NCI-H526 (cell line): Measurements from ENCODE around the gene BID.

Experiments used
- DNase-seq, 2 experiments: peaks; one replicate each; lab custom pipeline; 2025; lab: John Stamatoyannopoulos, UW

The BID gene

DNA sequence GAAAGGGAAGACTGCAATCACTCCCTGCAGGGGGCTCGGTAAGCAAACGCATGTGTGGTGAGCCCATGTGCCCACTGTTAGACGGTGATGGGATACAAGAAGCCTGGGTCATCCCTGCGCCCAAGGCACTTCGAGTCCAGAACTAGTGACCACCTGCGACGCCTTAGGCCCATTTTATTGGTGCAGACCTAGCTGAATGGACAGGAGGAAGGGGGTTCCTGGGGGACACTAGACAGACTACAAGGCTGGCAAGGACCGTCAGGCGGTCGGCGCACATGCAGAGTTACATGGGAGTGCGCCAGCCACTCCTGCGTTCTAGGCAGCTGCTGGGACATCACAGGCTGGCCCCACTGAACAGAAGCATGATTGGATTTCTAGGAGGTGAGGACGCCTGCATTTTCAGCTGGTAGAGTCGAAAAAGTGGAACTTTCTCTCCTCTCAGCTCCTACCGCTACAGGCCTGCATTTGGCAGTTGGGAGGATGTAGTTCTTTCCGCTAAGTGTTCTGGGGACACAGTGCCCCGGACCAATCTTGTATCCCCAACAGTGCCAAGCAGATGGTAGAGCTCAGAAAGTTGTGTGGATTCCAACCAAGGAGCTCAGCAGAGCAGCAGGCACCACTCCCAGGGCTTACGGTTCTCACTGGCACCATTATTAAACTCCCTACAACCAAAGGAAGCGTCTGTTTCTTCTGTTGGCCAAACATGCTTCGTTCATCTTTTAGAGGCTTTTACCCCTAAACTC lies 35.7 kb downstream of the BID start:
- DNase-seq = no peak

DNA sequence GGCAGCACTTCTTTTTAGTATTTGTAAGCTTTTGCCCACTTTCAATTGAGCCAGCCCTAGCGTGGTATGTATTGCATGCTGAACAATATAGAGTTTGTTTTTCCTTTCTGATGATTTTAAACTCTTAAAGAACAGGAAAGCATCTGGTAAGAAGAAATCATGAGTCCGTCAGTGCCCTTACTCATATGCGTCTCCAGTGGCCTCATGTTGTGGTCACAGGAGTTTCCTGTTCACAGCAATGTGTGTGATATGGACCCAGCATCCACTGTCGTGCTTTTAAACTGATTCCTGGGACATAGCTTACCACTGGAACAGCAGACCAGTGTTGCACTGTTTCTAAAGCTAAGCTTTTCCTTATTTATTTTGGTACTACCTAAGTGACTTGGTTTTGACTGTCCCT lies 40.1 kb downstream of the BID start:
- DNase-seq = no peak

GRCh38 chr22:17733466-17733865 lies 40.8 kb downstream of the BID start:
- no peak for DNase-seq

DNA sequence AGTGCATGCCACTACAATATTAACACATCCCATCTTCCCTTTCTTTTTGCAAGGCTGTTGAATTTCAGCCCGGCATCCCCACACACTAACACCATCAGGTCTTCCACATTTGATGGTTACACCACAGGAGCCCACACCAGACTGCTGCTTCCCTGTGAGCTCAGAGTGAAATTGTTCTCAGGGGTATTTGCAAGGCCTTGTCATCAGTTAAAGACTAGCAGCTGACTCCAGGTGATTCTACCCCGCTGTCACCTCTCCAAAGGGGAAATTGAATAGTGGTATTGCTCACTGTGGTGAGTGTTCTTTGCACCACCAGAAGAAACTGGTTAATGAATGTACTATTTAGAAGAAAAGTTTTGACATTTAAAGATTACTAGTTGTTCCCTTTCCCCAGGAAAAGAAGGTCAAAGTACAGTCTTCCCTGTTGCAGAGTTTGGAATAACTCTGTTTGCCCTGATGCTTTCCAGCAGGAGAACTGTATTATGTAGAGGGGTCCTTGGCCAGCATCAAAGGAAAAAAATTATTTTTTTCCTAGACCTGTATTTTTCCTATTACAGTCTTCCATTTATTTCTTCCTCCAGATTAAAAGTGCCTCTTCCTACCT lies 41.9 kb downstream of the BID start:
- no peak for DNase-seq

DNA sequence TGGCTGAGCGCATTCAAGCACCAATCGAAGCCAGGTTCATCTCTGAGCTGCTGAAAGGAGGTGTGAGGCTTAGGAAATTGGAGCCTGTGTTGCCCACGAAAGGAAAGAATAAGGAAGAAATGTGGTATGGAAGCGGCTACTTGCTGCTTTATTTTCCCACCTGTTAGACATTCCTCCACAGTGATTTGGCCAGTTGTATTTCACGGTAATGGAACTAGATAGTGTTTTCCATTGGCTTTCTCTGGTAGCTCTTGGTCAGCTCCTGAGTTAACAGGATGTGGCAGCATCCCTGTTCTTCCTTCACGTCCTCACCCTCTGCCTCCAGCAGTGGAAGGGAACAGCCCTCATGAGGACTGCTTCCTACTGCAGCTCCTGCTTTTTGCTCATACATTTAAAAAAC lies 44.7 kb downstream of the BID start:
- DNase-seq = no peak

DNA sequence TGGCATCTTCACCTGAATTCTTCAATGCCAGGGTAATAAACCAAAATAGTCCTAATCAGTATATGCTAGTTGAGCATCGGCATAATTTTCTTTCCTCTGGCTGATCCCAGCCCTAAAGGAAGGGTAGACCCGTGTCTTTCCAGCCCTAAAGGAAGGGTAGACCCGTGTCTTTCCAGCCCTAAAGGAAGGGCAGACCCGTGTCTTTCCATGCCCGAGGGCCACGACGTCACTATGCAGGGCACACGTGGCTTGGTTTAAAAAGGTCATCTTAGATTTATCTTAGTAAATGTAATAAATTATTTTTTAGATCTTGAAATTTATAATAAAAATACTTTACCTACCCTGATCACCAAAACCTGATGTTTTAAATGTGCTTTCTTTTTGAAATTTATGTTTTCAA lies 45.5 kb downstream of the BID start:
- DNase-seq = no peak

DNA sequence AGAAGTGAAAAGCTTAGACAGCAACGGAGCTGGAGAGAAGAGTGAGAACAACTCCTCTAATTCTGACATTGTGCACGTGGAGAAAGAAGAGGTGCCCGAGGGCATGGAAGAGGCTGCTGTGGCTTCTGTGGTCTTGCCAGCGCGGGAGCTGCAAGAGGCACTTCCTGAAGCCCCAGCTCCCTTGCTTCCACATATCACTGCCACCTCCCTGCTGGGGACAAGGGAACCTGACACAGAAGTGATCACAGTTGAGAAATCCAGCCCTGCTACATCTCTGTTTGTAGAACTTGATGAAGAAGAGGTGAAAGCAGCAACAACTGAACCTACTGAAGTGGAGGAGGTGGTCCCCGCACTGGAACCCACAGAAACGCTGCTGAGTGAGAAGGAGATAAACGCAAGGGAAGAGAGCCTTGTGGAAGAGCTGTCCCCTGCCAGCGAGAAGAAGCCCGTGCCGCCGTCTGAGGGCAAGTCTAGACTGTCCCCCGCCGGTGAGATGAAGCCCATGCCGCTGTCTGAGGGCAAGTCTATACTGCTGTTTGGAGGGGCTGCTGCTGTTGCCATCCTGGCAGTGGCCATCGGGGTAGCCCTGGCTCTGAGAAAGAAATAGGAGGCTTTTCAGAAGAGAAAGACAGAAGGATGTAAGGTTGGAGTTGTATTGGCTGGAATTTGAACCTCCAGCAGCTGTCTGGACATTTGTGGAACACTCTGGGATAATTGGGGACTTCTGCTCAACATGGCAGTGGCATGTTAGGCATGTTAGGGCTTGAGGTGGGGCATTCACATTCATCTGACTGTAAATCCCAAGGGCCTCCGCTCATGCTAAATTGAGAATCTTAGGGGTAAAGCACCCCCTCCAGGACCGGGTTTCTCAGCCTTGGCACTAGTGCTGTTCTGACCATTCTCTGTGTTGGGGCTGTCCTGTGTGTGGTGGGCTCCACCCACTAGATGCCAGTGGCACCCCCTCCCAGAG lies 47.1 kb downstream of the BID start:
- DNase-seq = no peak

- DNase-seq = no peak
These were observed 48.0 kb downstream of the BID start for GRCh38 chr22:17726006-17726927.

DNA sequence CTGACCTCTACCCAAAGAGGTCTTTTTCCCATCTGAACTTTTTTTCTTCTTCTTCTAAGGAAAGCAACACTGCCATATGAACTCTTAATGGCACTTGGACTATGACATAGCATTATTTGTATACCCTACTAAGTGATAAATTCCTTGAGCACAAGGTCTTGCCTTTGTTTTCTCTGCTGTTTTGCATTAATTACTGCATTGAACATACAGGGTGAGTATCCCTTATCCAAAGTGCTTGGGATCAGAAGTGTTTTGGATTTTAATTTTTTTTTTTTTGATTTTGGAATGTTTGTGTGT lies 48.8 kb downstream of the BID start:
- DNase-seq = no peak

DNA sequence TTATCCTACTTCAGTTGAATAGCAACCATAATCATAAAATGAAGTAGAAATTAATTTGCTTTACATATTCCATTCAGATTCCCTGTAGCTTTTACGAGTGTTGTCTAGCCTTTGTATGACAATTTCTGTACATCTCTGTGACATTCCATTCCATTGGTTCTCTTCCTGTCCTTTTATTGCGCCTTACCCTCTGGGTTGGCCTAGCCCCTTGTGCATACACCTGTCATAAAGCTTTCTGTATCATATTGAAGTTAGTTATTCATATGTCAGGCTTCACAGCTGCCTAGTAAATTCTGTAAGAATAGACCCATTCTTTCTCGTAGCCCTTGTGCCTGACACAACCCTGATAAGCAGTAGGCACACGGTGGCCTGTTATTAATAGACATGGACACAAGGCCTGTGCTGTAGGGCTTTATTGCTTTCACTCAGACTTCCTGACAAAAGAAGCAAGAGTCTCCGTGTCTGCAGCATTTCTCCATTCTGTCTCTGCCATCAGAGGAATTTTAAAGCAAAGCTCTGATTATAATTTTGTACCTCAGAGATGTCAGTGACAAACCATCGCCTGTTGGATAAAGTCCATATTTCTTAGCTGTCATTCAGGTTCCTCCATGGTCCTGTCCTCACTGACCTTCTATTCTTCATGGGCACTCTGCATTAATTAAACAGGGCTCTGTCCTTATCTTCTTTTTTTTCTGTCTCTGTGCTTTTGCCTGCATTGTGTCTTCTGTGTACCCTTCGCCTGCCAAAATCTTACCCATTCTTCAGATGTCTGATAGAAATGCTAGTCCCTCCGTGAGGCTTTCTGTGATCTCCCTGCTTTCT lies 49.4 kb downstream of the BID start:
- DNase-seq = no peak

DNA sequence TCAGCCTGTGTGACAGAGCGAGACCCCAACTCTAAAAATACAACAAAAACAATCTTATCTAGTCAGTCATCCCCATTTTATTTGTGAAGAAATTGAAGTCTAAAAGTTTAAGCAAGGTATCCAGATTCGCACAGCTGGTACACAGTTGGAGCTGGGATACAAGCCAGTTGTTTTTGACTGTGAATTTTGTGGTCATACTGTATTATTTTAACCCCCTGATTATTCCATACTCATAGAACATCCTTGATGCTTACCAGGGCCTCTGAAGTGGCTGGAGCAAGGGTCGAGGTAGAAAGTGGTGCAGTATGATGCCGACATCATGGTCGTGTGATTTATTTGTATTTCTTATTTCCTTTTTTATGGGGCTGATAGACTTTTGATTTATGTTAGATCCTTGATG lies 50.0 kb downstream of the BID start:
- no peak for DNase-seq

GRCh38 chr22:17719911-17720310 lies 54.4 kb downstream of the BID start:
- no peak for DNase-seq

DNA sequence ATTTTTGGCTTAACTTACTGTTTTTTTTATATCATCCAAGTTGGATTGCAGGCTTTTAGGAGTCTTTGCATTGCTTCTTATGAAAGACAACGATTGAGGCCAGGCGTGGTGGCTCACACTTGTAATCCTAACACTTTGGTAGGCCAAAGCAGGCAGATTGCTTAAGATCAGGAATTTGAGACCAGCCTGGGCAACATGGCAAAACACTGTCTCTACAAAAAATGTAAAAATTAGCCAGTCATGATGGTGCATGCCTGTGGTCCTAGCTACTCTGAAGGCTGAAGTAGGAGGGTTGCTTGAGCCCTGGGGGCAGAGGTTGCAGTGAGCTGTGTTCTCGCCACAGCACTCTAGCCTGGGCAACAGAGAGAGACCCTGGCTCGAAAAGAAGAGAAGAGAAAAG lies 56.6 kb downstream of the BID start:
- no peak for DNase-seq

DNA sequence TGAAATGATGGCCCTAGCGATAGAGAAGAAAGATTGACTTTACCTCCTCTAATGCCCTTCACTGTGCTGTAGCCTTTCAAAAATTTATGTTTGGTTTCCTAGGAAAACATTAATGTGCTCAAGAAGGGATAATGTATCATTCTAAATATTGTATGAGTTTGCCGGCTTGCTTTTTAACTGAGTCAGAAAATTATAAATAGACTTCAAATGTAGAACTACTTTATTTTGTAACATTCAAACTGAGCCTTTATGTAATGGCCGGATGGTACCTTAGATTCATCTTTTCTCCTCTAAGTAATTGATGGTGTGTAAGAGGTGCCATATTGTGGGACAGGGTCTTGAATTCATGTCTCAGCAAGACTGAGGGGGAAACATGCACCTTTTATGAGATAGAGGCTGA lies 57.7 kb downstream of the BID start:
- no peak for DNase-seq

DNA sequence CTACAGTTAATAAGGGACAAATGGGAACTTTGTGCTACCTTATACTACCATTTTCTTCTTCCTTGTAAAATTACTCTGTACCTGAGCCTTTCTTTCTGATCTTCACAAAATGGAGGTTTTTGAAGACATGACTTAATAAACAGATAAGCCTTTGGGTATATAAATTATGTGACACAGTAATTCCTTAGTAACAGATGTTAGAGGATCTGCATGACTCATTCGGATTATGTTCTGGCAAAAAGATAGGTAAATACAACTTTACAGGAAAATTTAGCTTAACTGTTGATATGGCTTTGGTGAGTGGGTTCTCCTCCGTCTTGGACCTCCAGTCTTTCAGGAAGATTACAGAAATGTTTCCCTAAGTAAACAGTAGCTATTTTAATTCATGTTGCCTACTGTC lies 61.8 kb downstream of the BID start:
- DNase-seq = no peak

- DNase-seq = no peak
These were observed 64.2 kb downstream of the BID start for GRCh38 chr22:17710023-17710422.

DNA sequence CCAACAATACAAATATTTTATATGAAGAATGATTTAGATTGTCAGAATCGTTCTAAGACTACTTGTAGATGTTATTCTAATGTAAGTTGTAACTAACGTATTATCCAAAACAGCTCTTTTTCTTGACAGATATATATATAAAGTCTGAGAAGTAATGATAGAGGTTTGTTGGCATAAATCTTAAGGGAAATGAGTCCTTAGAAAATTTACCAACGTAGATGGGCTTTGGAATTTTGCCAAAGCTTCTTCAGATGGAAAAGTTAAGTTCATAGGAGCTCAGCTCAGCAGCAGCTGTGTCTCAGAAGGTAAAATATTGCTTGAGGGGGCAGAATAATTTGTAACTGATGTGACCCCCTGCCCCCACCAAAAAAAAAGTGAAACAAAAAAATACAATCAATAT lies 66.7 kb downstream of the BID start:
- DNase-seq = no peak

DNA sequence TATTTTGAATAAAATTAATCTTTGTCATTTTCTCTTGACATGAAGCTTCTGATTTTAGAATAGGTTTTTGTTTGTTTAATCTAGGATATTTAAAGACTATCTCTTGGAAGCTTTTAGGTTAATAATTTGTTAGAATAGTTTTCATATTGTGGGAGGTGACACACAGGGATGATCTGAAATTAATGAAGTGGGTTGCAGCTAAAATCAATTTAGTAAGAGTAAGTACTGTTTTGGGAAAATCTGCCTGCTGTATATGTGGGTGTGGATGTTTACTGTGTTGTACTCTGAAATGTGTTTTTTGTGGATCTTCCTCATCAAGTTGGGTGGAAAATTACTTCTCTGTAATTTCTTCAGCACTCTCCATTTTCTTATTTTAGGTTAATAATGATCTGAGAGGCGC lies 67.3 kb downstream of the BID start:
- no peak for DNase-seq

GRCh38 chr22:17705951-17706900 lies 68.0 kb downstream of the BID start:
- DNase-seq = no peak

DNA sequence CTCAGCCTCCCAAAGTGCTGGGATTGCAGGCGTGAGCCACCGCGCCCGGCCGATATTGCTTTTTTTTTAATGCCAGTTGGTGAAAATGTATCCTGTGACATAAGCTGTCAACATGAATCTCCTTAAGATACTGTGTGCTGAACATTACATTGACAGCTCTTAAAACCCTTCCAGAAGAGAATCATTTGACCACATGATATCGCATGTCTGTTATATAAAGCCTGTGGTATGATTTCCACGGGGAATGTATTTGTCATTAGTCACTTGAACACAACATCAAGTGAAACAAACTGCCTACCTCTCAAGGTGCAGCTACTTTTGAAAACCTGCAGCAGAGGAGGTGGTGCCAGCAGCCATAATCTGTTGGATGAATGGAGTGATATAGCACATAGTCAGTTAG lies 68.7 kb downstream of the BID start:
- DNase-seq = no peak
